ENCODE results near the gene TRIM69. TPM values are rescaled to one million over a fixed set of nuclear protein-coding genes. Genes with fewer than 3 reads are reported as not detected.
A peak's percentile ranks its signal among the peaks of the same experiment; 100 is the strongest.

TRIM69 gene
- total and polyA plus RNA-seq, 4 donors, result 28.9 to 55.1 (median 46.1) TPM

GRCh38 chr15:44796508-44796907 lies 60.2 kb downstream of the TRIM69 start:
- H3K27me3 ChIP-seq (ENCODE audit: control insufficient read depth, insufficient read depth, low read length), result no peaks in the 10 kb centered on the region
- no peak for DNase-seq (ENCODE audit: low read depth in 4 of 6, low spot score in 6 of 6)
- no peak overlapping the region for H3K4me3 ChIP-seq (ENCODE audit: low read depth, low read length)
- H3K36me3 ChIP-seq (ENCODE audit: control insufficient read depth, insufficient read depth, low read length), result no peaks in the 10 kb centered on the region
- no peaks in the 10 kb centered on the region for H3K4me1 ChIP-seq (ENCODE audit: control insufficient read depth, insufficient read depth, low read length)
- H3K27ac ChIP-seq (ENCODE audit: low read depth, low read length), result no peak overlapping the region
- H3K9me3 ChIP-seq (ENCODE audit: control insufficient read depth, insufficient read depth, low read length), result no peaks in the 10 kb centered on the region
- WGBS (ENCODE audit: insufficient coverage), result no CpG with 5 or more reads among the region's 1 CpG

GRCh38 chr15:44798826-44799225 lies 62.5 kb downstream of the TRIM69 start:
- no peaks in the 10 kb centered on the region for H3K27me3 ChIP-seq (ENCODE audit: control insufficient read depth, insufficient read depth, low read length)
- H3K4me1 ChIP-seq (ENCODE audit: control insufficient read depth, insufficient read depth, low read length), result no peaks in the 10 kb centered on the region
- no peak overlapping the region for H3K27ac ChIP-seq (ENCODE audit: low read depth, low read length)
- DNase-seq (ENCODE audit: low read depth in 4 of 6, low spot score in 6 of 6), result no peak
- no peaks in the 10 kb centered on the region for H3K9me3 ChIP-seq (ENCODE audit: control insufficient read depth, insufficient read depth, low read length)
- H3K36me3 ChIP-seq (ENCODE audit: control insufficient read depth, insufficient read depth, low read length), result no peaks in the 10 kb centered on the region
- no CpG with 5 or more reads among the region's 3 CpGs for WGBS (ENCODE audit: insufficient coverage)
- no peak overlapping the region for H3K4me3 ChIP-seq (ENCODE audit: low read depth, low read length)

GRCh38 chr15:44801364-44801763 lies 65.0 kb downstream of the TRIM69 start:
- DNase-seq (ENCODE audit: low read depth in 4 of 6, low spot score in 6 of 6), result no peak
- H3K36me3 ChIP-seq (ENCODE audit: control insufficient read depth, insufficient read depth, low read length), result no peaks in the 10 kb centered on the region
- no peaks in the 10 kb centered on the region for H3K9me3 ChIP-seq (ENCODE audit: control insufficient read depth, insufficient read depth, low read length)
- no peaks in the 10 kb centered on the region for H3K4me1 ChIP-seq (ENCODE audit: control insufficient read depth, insufficient read depth, low read length)
- no peaks in the 10 kb centered on the region for H3K27me3 ChIP-seq (ENCODE audit: control insufficient read depth, insufficient read depth, low read length)
- no peak overlapping the region for H3K27ac ChIP-seq (ENCODE audit: low read depth, low read length)
- H3K4me3 ChIP-seq (ENCODE audit: low read depth, low read length), result no peak overlapping the region
- 89% methylated on average over 2 of the region's 5 CpGs for WGBS (ENCODE audit: insufficient coverage)

- Histone ChIP-seq H3K27me3 (ENCODE audit: control insufficient read depth, insufficient read depth, low read length) (no peaks in the 10 kb centered on the region), H3K4me3 (ENCODE audit: low read depth, low read length) (no peak overlapping the region), H3K4me1 (ENCODE audit: control insufficient read depth, insufficient read depth, low read length) (no peaks in the 10 kb centered on the region), H3K9me3 (ENCODE audit: control insufficient read depth, insufficient read depth, low read length) (no peaks in the 10 kb centered on the region), H3K36me3 (ENCODE audit: control insufficient read depth, insufficient read depth, low read length) (no peaks in the 10 kb centered on the region), H3K27ac (ENCODE audit: low read depth, low read length) (no peak overlapping the region)
- DNase-seq (ENCODE audit: low read depth in 4 of 6, low spot score in 6 of 6), result no peak
These were observed 65.5 kb downstream of the TRIM69 start for GRCh38 chr15:44801797-44802196.

GRCh38 chr15:44802336-44802735 lies 66.0 kb downstream of the TRIM69 start:
- Histone ChIP-seq H3K4me1 (ENCODE audit: control insufficient read depth, insufficient read depth, low read length) (no peaks in the 10 kb centered on the region), H3K9me3 (ENCODE audit: control insufficient read depth, insufficient read depth, low read length) (no peaks in the 10 kb centered on the region), H3K36me3 (ENCODE audit: control insufficient read depth, insufficient read depth, low read length) (no peaks in the 10 kb centered on the region), H3K27ac (ENCODE audit: low read depth, low read length) (no peak overlapping the region), H3K27me3 (ENCODE audit: control insufficient read depth, insufficient read depth, low read length) (no peaks in the 10 kb centered on the region), H3K4me3 (ENCODE audit: low read depth, low read length) (no peak overlapping the region)
- DNase-seq (ENCODE audit: low read depth in 4 of 6, low spot score in 6 of 6), result no peak
- WGBS (ENCODE audit: insufficient coverage), result 100% methylated on average over 1 of the region's 1 CpG

- H3K4me3 ChIP-seq (ENCODE audit: low read depth, low read length), result no peak overlapping the region
- no peaks in the 10 kb centered on the region for H3K4me1 ChIP-seq (ENCODE audit: control insufficient read depth, insufficient read depth, low read length)
- no peak overlapping the region for H3K27ac ChIP-seq (ENCODE audit: low read depth, low read length)
- DNase-seq (ENCODE audit: low read depth in 4 of 6, low spot score in 6 of 6), result no peak
- H3K27me3 ChIP-seq (ENCODE audit: control insufficient read depth, insufficient read depth, low read length), result no peaks in the 10 kb centered on the region
- no peaks in the 10 kb centered on the region for H3K9me3 ChIP-seq (ENCODE audit: control insufficient read depth, insufficient read depth, low read length)
- H3K36me3 ChIP-seq (ENCODE audit: control insufficient read depth, insufficient read depth, low read length), result no peaks in the 10 kb centered on the region
- 71% methylated on average over 4 of the region's 4 CpGs for WGBS (ENCODE audit: insufficient coverage)
These were observed 68.1 kb downstream of the TRIM69 start for GRCh38 chr15:44804298-44805046.

- 75% methylated on average over 1 of the region's 4 CpGs for WGBS (ENCODE audit: insufficient coverage)
- H3K27ac ChIP-seq (ENCODE audit: low read depth, low read length), result no peak overlapping the region
- H3K4me3 ChIP-seq (ENCODE audit: low read depth, low read length), result no peak overlapping the region
- H3K4me1 ChIP-seq (ENCODE audit: control insufficient read depth, insufficient read depth, low read length), result no peaks in the 10 kb centered on the region
- no peaks in the 10 kb centered on the region for H3K9me3 ChIP-seq (ENCODE audit: control insufficient read depth, insufficient read depth, low read length)
- H3K27me3 ChIP-seq (ENCODE audit: control insufficient read depth, insufficient read depth, low read length), result no peaks in the 10 kb centered on the region
- no peaks in the 10 kb centered on the region for H3K36me3 ChIP-seq (ENCODE audit: control insufficient read depth, insufficient read depth, low read length)
- DNase-seq (ENCODE audit: low read depth in 4 of 6, low spot score in 6 of 6), result no peak
These were observed 72.2 kb downstream of the TRIM69 start for GRCh38 chr15:44808557-44808956.

GRCh38 chr15:44810237-44810636 lies 73.9 kb downstream of the TRIM69 start:
- no CpG with 5 or more reads among the region's 10 CpGs for WGBS (ENCODE audit: insufficient coverage)
- H3K27ac ChIP-seq (ENCODE audit: low read depth, low read length), result no peak overlapping the region
- H3K9me3 ChIP-seq (ENCODE audit: control insufficient read depth, insufficient read depth, low read length), result no peaks in the 10 kb centered on the region
- H3K27me3 ChIP-seq (ENCODE audit: control insufficient read depth, insufficient read depth, low read length), result no peaks in the 10 kb centered on the region
- DNase-seq (ENCODE audit: low read depth in 4 of 6, low spot score in 6 of 6), result no peak
- H3K4me3 ChIP-seq (ENCODE audit: low read depth, low read length), result no peak overlapping the region
- no peaks in the 10 kb centered on the region for H3K4me1 ChIP-seq (ENCODE audit: control insufficient read depth, insufficient read depth, low read length)
- H3K36me3 ChIP-seq (ENCODE audit: control insufficient read depth, insufficient read depth, low read length), result no peaks in the 10 kb centered on the region

- Histone ChIP-seq H3K4me3 (ENCODE audit: low read depth, low read length) (no peak overlapping the region), H3K9me3 (ENCODE audit: control insufficient read depth, insufficient read depth, low read length) (no peaks in the 10 kb centered on the region), H3K36me3 (ENCODE audit: control insufficient read depth, insufficient read depth, low read length) (no peaks in the 10 kb centered on the region), H3K4me1 (ENCODE audit: control insufficient read depth, insufficient read depth, low read length) (no peaks in the 10 kb centered on the region), H3K27ac (ENCODE audit: low read depth, low read length) (no peak overlapping the region), H3K27me3 (ENCODE audit: control insufficient read depth, insufficient read depth, low read length) (no peaks in the 10 kb centered on the region)
- DNase-seq (ENCODE audit: low read depth in 4 of 6, low spot score in 6 of 6), result no peak
- WGBS (ENCODE audit: insufficient coverage), result no CpG with 5 or more reads among the region's 3 CpGs
These were observed 75.0 kb downstream of the TRIM69 start for GRCh38 chr15:44811337-44811736.

GRCh38 chr15:44812029-44812517 lies 75.7 kb downstream of the TRIM69 start:
- Histone ChIP-seq H3K4me1 (ENCODE audit: control insufficient read depth, insufficient read depth, low read length) (no peaks in the 10 kb centered on the region), H3K27ac (ENCODE audit: low read depth, low read length) (no peak overlapping the region), H3K4me3 (ENCODE audit: low read depth, low read length) (no peak overlapping the region), H3K36me3 (ENCODE audit: control insufficient read depth, insufficient read depth, low read length) (no peaks in the 10 kb centered on the region), H3K27me3 (ENCODE audit: control insufficient read depth, insufficient read depth, low read length) (no peaks in the 10 kb centered on the region), H3K9me3 (ENCODE audit: control insufficient read depth, insufficient read depth, low read length) (no peaks in the 10 kb centered on the region)
- WGBS (ENCODE audit: insufficient coverage), result no CpG with 5 or more reads among the region's 5 CpGs
- DNase-seq (ENCODE audit: low read depth in 4 of 6, low spot score in 6 of 6), result peak in 1 of 6 donors; percentile 32
